Tongue (tissue), 2 donors: ENCODE data around the gene HADH. TPM values are rescaled to one million over a fixed set of nuclear protein-coding genes. Genes with fewer than 3 reads are reported as not detected.
A peak's percentile ranks its signal among the peaks of the same experiment; 100 is the strongest.

Source experiments
- DNase-seq: peaks from one replicate; pipeline ENCODE4 v3.0.0-alpha.2; 2015
- total RNA-seq: library from RNA; depleted of rRNA; stranded (reverse); fragments of >200 nt; gene quantifications from one replicate; pipeline ENCODE4 v1.2.3, GENCODE V29; 2014

HADH gene
- total RNA-seq, 1 donor from 2014 or later, result 70.7 TPM

DNA sequence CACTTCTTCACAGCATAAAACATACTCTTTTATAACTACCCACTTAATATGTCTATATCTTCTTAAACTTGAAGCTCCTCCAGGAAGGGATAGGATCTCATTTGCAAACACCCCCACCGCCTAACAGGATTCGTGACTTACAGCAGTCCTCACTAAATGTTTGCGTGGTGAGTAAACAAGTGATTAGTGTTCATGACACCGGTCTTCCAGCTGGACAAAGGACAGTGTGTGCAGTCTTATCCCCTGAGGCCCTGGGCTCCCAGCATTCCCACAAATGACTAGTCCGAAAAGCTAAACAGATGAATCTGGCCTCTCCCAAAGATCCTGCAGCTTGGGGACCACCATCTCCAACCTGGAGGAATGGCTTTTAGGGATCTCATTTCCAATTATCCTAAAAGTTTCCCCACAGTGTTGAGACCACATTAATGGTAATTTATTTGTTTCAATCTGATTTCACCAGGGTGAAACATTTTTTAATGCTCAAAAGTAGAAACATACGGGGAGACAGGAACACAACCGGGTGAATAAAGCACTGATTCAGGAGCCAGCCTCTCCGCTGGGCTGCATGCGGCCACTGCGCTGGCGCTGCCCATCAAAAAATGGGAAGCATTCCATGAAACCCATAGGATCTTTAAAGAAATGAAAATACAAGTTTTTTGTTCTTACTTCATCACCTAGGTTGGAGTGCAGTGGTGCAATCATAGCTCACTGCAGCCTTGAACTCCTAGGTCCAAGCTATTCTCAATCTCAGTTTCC is 69.2 kb downstream of the HADH start:
- DNase-seq, result no peak

DNA sequence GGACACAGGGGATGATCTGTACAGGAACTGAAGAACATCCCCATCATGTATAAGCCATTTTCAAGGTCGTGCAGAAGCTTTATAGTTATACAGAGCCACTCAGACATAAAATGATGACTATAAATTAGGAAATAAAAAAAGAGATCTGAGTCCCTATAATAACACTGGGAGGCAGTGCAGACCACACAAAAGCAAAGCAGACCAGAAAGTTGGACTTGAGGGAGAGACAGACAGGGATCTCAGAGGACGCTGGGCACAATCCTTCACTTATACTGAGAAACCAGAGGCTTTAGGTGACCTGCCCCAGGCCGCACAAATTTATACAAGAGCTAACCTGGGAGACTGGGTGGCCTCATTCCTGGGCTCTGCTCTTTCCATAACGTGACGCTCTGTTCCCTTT is 70.5 kb downstream of the HADH start:
- DNase-seq, result peak; percentile 63

GRCh38 chr4:108060686-108061321 is 71.1 kb downstream of the HADH start:
- DNase-seq, result peak; percentile 29

GRCh38 chr4:108068442-108068841 is 78.8 kb downstream of the HADH start:
- DNase-seq, result no peak

DNA sequence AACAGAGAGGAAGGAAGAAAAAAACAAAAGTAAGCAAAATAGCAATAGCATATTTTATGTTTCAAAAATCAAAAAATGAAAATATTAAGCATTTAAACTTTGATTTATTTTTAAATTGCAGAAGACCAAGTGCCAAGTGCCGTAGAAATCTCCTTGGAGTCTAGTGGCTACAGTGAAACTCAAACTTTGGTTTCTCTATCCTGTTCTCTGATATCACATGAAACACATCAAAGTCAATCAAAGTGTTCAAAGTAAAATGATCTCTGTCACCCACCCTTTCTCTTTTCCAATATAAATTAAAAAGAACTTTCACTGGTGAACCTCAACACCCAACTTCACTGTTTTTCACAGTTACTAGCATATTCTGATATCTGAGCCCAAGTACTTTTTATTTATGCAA is 81.1 kb downstream of the HADH start:
- DNase-seq, result no peak

- DNase-seq, result no peak
Measured at GRCh38 chr4:108072300-108072699, 82.6 kb downstream of the HADH start.

- no peak for DNase-seq
Measured at GRCh38 chr4:108078024-108078733, 88.5 kb downstream of the HADH start.

GRCh38 chr4:108080747-108081146 is 91.1 kb downstream of the HADH start:
- no peak for DNase-seq

DNA sequence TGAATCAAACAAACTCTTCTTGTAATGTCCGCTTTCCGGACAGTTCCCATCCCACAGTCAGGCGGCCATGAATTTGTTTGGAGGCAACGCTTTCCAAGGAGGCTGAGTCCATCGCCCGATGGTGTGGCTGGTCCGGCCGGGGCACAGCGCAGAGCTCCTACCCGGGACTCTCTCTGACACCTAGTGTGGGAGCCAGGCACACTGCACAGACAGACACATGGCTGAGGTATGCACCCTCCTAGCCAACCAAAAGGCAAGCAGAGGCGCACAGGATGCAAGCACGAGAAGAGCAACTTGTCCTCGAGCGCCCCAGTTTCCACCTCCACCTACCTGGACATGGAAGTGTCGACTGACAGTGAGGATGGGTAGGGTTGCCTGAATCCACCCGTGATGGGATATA is 91.6 kb downstream of the HADH start:
- no peak for DNase-seq

Other genes with a start within 250 kb of the HADH start
- gene SGMS2, start 165.0 kb upstream of the HADH start, total RNA-seq, result 35.3 TPM
- 8.8 TPM for gene CYP2U1, start 58.3 kb upstream of the HADH start, total RNA-seq
- gene LEF1, start 179.0 kb downstream of the HADH start, total RNA-seq, result 13.7 TPM